GM04504 (cell line): ENCODE results near the gene ARID1B.

Source experiments
- DNase-seq: peaks from one replicate; pipeline ENCODE4 v3.0.0-alpha.2; 2012; ENCODE audit warnings: low read depth

The ARID1B gene

DNA sequence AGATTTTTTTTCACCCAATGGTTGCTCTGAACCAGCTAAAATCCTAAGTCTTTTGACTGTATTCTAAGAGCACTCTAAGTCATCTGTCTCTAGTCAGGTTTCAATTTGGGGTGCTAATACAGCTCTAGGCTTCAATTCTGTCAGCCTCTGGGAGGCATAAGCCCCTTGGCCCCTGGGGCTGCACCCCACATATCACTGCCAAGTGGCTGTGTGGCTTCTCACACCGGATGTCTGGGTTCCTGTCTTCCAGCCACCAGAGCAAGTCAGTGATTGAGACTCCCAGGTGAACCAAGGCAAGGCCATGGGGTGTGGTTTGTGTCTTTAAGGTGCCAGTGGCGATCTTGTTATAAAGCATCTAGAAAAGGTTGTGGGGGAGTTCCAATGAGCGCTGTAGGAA is 409.6 kb downstream of the ARID1B start:
- no peak for DNase-seq

GRCh38 chr6:157187182-157188083 is 410.3 kb downstream of the ARID1B start:
- DNase-seq: no peak

GRCh38 chr6:157188213-157188612 is 411.0 kb downstream of the ARID1B start:
- no peak for DNase-seq

DNA sequence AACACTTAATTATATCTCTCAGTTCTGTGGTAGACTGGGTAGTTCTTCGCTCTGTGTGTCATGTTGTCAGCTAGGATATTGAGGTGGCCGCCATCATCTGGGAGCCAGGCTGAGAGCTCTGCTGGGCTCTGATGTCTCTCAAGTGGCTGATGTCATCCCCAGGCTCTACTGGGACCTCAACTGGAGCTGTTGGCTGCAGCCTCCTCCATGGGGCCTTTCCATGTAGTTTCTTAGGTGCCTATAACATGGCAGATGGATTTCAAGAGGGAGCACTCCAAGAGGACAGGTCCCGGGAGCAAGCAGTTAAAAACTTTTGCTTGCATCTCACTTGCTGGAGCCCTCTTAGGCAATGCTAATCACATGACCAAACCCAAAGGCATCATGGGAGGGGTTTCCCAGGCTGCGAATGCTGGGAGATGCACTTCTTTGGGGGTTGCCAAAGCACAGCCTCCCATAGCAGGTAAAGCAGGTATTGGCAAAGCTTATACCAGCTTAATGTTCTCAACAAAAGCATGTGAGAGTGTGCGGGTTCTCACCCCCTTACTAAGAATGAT is 416.3 kb downstream of the ARID1B start:
- DNase-seq: no peak

GRCh38 chr6:157194110-157194509 is 416.9 kb downstream of the ARID1B start:
- DNase-seq: no peak

GRCh38 chr6:157194643-157195042 is 417.5 kb downstream of the ARID1B start:
- DNase-seq: no peak

DNA sequence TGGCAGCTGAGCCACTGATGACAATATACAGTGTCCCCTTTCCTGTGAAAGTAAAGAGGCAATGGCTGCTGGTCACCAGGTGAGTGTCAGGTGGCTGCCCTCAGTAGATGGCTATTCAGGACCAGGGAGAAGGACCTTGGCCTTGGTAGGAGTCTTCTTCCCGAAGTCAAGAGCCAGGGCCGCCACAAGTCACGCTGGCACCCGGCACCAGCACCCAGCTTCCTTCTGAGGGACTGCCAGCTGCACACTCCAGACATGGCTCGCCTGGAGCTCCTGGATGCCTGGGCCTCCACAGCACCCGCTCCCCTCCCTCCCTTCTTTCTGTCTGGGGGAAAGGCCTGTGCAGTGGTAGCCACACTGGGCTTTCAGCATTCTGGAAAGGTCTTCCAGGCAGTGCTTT is 419.2 kb downstream of the ARID1B start:
- DNase-seq: no peak

DNA sequence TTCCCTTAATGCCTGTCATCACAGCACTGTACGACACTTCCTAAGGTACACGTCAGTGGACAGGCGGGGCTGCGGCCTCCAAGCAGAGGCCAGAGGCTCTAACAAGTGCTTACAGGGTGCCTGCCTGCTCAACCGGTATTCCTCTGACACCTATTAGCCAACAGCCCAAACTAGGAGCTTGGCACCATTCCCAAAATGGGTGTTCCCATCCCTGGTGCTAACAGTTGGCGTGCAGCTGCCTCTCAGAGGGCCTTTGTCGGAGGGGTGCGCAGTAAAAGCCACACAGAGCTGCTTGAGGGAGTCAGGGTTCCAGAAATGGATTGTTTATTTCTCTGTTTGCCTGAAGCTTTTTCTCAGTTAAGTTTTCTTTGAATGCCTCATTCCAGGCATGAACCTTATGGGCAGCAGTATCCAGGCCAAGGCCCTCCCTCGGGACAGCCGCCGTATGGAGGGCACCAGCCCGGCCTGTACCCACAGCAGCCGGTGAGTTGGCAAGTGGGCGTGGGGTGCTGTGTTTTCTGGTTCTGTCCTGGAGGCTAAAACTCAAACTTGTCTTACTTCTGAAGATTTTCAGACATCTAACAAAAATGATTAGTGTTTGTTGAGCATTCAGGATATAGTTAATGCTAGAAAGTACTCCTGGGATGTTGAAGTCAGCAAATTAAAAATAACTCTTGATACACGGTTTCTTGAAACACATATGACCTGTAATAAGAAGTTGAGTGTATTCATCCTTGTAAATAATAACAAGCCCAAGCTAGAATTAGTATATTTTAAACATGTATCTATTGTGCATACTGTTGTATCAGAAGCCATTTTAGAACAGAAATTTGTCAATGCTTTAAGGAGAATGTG is 421.5 kb downstream of the ARID1B start:
- no peak for DNase-seq

GRCh38 chr6:157200117-157200516 is 422.9 kb downstream of the ARID1B start:
- no peak for DNase-seq

DNA sequence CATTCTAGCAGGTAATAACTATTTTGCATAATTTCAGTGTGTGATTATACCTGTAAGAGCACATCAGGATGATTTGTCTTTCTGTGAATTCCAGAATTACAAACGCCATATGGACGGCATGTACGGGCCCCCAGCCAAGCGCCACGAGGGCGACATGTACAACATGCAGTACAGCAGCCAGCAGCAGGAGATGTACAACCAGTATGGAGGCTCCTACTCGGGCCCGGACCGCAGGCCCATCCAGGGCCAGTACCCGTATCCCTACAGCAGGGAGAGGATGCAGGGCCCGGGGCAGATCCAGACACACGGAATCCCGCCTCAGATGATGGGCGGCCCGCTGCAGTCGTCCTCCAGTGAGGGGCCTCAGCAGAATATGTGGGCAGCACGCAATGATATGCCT is 423.4 kb downstream of the ARID1B start:
- DNase-seq: no peak

DNA sequence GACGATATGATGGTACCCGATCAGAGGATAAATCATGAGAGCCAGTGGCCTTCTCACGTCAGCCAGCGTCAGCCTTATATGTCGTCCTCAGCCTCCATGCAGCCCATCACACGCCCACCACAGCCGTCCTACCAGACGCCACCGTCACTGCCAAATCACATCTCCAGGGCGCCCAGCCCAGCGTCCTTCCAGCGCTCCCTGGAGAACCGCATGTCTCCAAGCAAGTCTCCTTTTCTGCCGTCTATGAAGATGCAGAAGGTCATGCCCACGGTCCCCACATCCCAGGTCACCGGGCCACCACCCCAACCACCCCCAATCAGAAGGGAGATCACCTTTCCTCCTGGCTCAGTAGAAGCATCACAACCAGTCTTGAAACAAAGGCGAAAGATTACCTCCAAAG is 423.9 kb downstream of the ARID1B start:
- DNase-seq: no peak

GRCh38 chr6:157203312-157203744 is 426.1 kb downstream of the ARID1B start:
- no peak for DNase-seq

GRCh38 chr6:157203764-157204163 is 426.6 kb downstream of the ARID1B start:
- DNase-seq: no peak

DNA sequence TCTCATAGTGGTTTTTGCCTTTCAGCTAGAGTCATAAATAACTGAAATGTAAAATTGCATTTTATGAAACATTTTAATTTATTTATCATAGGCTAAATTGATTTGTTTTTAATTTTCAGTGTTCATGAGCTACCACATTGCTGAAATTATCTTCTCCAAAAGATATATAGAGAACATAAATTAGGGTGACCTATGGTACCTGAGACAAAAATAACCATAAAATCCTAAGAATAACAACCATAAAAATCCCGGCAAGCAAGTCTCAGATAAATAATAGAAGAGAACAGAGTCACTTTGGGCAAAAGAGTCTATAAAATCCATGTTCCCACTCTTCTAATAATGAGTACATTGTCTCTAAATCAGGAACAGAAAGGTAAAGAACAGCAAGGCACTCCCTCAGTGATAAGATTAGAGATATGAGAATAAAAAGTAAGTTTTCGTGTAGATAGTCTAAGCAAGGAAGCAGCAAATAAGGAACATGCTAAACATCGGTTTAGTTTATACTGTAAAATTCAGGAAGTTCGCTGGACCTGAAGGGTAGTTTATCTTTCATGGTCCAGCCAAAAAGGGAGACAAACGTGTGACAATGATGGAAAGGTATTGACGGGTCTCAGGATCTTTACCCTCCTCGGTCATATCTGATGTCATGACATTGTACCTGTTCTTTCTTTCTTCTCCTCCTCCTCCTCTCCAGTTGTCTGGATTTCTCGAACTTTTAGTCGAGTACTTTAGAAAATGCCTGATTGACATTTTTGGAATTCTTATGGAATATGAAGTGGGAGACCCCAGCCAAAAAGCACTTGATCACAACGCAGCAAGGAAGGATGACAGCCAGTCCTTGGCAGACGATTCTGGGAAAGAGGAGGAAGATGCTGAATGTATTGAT is 428.5 kb downstream of the ARID1B start:
- no peak for DNase-seq

DNA sequence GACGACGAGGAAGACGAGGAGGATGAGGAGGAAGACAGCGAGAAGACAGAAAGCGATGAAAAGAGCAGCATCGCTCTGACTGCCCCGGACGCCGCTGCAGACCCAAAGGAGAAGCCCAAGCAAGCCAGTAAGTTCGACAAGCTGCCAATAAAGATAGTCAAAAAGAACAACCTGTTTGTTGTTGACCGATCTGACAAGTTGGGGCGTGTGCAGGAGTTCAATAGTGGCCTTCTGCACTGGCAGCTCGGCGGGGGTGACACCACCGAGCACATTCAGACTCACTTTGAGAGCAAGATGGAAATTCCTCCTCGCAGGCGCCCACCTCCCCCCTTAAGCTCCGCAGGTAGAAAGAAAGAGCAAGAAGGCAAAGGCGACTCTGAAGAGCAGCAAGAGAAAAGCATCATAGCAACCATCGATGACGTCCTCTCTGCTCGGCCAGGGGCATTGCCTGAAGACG is 429.2 kb downstream of the ARID1B start:
- DNase-seq: no peak

DNA sequence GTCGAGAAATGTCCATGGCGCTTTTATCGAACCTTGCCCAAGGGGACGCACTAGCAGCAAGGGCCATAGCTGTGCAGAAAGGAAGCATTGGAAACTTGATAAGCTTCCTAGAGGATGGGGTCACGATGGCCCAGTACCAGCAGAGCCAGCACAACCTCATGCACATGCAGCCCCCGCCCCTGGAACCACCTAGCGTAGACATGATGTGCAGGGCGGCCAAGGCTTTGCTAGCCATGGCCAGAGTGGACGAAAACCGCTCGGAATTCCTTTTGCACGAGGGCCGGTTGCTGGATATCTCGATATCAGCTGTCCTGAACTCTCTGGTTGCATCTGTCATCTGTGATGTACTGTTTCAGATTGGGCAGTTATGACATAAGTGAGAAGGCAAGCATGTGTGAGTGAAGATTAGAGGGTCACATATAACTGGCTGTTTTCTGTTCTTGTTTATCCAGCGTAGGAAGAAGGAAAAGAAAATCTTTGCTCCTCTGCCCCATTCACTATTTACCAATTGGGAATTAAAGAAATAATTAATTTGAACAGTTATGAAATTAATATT is 430.4 kb downstream of the ARID1B start:
- DNase-seq: no peak

GRCh38 chr6:157209865-157210530 is 432.8 kb downstream of the ARID1B start:
- DNase-seq: no peak

DNA sequence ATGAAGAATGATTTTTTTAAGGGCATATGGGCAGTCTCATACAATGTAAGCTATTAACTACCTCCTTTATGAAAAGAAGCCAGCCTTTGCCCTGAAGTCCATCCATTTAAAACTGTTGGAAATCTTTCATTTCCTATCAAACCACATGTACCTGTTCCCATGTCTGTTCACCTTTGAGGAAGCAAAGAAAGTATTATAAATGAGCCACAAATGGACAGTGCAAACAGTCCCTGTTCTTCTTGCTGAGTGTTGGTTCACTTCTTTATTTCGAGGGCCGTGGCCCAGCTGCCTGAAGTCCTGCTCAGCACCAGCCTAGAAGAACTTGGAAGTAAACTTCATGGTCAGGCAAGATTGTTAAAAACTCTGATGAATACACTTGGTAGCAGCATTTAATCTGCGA is 433.8 kb downstream of the ARID1B start:
- DNase-seq: no peak

- no peak for DNase-seq
Measured at GRCh38 chr6:157211603-157212455, 434.7 kb downstream of the ARID1B start.

- no peak for DNase-seq
Measured at GRCh38 chr6:157213426-157213825, 436.2 kb downstream of the ARID1B start.
